HG03520 (cell line): ENCODE data around the gene REC114.
"Not testable (repeated sequence)": the region's sequence is repeated elsewhere in the genome, so short reads cannot be mapped to it uniquely, and the experiment has no call there.

Source experiments
- ATAC-seq: cut with Tn5 transposase; IDR thresholded peaks from one replicate; pipeline ENCODE4 v1.9.1; 2021; ENCODE audit warnings: mild to moderate bottlenecking, moderate library complexity; ENCODE audit not compliant: unreplicated experiment

The REC114 gene

GRCh38 chr15:73442968-73443367 is at the start of gene REC114:
REC114 (plus strand) TSS chr15:73443164; CDS start chr15:73443186, 22 bp downstream.
- no peak for ATAC-seq

GRCh38 chr15:73393336-73393735 is 49.6 kb upstream of the REC114 start:
- no peak for ATAC-seq

GRCh38 chr15:73394782-73395181 is 48.2 kb upstream of the REC114 start:
- ATAC-seq, result no peak

GRCh38 chr15:73395671-73396070 is 47.3 kb upstream of the REC114 start:
- no peak for ATAC-seq

- no peak for ATAC-seq
These were observed 45.5 kb upstream of the REC114 start for GRCh38 chr15:73397461-73397860.

GRCh38 chr15:73398861-73399260 is 44.1 kb upstream of the REC114 start:
- ATAC-seq, result no peak

GRCh38 chr15:73400222-73400621 is 42.7 kb upstream of the REC114 start:
- ATAC-seq, result not testable (repeated sequence)

GRCh38 chr15:73403171-73403570 is 39.8 kb upstream of the REC114 start:
- ATAC-seq, result no peak

GRCh38 chr15:73414876-73415275 is 28.1 kb upstream of the REC114 start:
- ATAC-seq, result no peak

- no peak for ATAC-seq
These were observed 18.5 kb upstream of the REC114 start for GRCh38 chr15:73424506-73424905.

- ATAC-seq, result no peak
These were observed 17.5 kb upstream of the REC114 start for GRCh38 chr15:73425510-73425909.

GRCh38 chr15:73426323-73426994 is 16.5 kb upstream of the REC114 start:
- no peak for ATAC-seq

- ATAC-seq, result not testable (repeated sequence)
These were observed 11.6 kb upstream of the REC114 start for GRCh38 chr15:73431329-73431728.

- ATAC-seq, result no peak
These were observed 9.1 kb upstream of the REC114 start for GRCh38 chr15:73433873-73434272.

GRCh38 chr15:73436613-73437012 is 6.4 kb upstream of the REC114 start:
- no peak for ATAC-seq

GRCh38 chr15:73437543-73438109 is 5.3 kb upstream of the REC114 start:
- ATAC-seq, result no peak

GRCh38 chr15:73438651-73439050 is 4.3 kb upstream of the REC114 start:
- no peak for ATAC-seq

GRCh38 chr15:73440571-73440970 is 2.4 kb upstream of the REC114 start:
- ATAC-seq, result no peak

GRCh38 chr15:73442421-73442820 is 543 bp upstream of the REC114 start:
- ATAC-seq, result no peak

- not testable (repeated sequence) for ATAC-seq
These were observed 4.5 kb downstream of the REC114 start for GRCh38 chr15:73447471-73447870.

- not testable (repeated sequence) for ATAC-seq
These were observed 5.3 kb downstream of the REC114 start for GRCh38 chr15:73448158-73448758.

GRCh38 chr15:73449980-73450379 is 7.0 kb downstream of the REC114 start:
- ATAC-seq, result not testable (repeated sequence)
